ENCODE data around the gene MAP1LC3C.

DNA sequence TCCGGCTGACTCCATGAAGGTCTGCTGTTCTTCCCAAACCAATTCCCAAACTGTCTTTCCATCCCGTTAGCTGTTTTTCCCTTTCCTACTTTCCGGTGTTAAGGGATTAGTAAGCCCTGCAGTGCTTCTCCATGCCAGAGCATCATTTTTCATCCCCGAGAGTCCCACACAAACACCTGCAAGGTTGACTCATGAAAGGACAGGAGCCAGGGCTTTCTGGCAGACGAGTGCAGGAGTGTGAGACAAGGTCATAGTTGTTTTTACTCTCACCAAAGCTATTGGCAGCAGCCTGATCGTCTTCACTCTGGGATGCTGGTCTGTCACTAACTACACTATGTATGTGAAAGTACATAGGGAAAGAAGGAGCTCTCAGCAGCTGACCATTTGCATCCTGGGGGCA, 51.5 kb downstream of the MAP1LC3C start:
- TF ChIP-seq EZH2 (IDR thresholded peaks at IDR 0.05; ENCODE audit: low read depth), result no peak
- TF ChIP-seq, protein P1, sequence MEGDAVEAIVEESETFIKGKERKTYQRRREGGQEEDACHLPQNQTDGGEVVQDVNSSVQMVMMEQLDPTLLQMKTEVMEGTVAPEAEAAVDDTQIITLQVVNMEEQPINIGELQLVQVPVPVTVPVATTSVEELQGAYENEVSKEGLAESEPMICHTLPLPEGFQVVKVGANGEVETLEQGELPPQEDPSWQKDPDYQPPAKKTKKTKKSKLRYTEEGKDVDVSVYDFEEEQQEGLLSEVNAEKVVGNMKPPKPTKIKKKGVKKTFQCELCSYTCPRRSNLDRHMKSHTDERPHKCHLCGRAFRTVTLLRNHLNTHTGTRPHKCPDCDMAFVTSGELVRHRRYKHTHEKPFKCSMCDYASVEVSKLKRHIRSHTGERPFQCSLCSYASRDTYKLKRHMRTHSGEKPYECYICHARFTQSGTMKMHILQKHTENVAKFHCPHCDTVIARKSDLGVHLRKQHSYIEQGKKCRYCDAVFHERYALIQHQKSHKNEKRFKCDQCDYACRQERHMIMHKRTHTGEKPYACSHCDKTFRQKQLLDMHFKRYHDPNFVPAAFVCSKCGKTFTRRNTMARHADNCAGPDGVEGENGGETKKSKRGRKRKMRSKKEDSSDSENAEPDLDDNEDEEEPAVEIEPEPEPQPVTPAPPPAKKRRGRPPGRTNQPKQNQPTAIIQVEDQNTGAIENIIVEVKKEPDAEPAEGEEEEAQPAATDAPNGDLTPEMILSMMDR (conservative IDR thresholded peaks at IDR 0.05), result no peak
